Neural crest cell (in vitro differentiated cells): ENCODE measurements around the gene CDC42EP3. TPM values are rescaled to one million over a fixed set of nuclear protein-coding genes. Genes with fewer than 3 reads are reported as not detected.

Experiments used
- DNase-seq: peaks from one replicate; pipeline ENCODE4 v3.0.0; 2021; ENCODE audit warnings: low read depth, mixed read lengths, low spot score
- H3K27ac Mint-ChIP-seq: one replicate; pipeline ENCODE4 v1.8.0; 2021; ENCODE audit warnings: mild to moderate bottlenecking, mixed read lengths; ENCODE audit not compliant: unreplicated experiment
- H3K27me3 Mint-ChIP-seq: 2 replicates; pipeline ENCODE4 v1.8.0; 2021; ENCODE audit warnings: low read depth, mild to moderate bottlenecking, mixed read lengths
- H3K36me3 Mint-ChIP-seq: 2 replicates; pipeline ENCODE4 v1.8.0; 2021; ENCODE audit warnings: low read depth, mild to moderate bottlenecking, mixed read lengths
- H3K4me1 Mint-ChIP-seq: 2 replicates; pipeline ENCODE4 v1.8.0; 2021; ENCODE audit warnings: mixed read lengths
- H3K4me3 Mint-ChIP-seq: one replicate; pipeline ENCODE4 v1.8.0; 2021; ENCODE audit warnings: mild to moderate bottlenecking, mixed read lengths
- H3K9me3 Mint-ChIP-seq: 2 replicates; pipeline ENCODE4 v1.8.0; 2021; ENCODE audit warnings: mixed read lengths
- total RNA-seq: library from RNA; stranded (reverse); gene quantifications from 2 replicates; pipeline ENCODE4 v1.2.1, GENCODE V29; 2021
- TF ChIP-seq, protein P1 (sequence below): fragments of 200-600 bp; sonication (generic); conservative IDR thresholded peaks from 2 replicates; pipeline ENCODE4 v1.5.0; 2021; ENCODE audit warnings: antibody characterized with exemption, mild to moderate bottlenecking

Gene CDC42EP3
- total RNA-seq, 1 donor from 2014 or later = 15.7 TPM

DNA sequence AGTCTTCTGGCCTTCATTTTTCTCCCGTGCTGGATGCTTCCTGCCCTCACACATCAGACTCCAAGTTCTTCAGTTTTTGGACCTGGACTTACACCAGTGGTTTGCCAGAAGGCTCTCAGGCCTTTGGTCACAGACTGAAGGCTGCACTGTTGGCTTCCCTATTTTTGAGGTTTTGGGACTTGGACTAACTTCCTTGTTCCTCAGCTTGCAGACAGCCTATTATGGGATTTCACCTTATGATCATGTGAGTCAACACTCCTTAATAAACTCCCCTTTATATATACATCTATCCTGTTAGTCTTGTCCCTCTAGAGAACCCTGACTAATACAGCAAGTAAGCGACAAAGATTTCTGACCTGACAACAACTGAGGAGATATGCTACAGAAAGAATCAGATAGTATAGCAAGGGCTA, 7.2 kb downstream of the CDC42EP3 start:
- no peaks in the 10 kb centered on the region for H3K9me3 Mint-ChIP-seq
- no peak for DNase-seq
- TF ChIP-seq, protein P1, sequence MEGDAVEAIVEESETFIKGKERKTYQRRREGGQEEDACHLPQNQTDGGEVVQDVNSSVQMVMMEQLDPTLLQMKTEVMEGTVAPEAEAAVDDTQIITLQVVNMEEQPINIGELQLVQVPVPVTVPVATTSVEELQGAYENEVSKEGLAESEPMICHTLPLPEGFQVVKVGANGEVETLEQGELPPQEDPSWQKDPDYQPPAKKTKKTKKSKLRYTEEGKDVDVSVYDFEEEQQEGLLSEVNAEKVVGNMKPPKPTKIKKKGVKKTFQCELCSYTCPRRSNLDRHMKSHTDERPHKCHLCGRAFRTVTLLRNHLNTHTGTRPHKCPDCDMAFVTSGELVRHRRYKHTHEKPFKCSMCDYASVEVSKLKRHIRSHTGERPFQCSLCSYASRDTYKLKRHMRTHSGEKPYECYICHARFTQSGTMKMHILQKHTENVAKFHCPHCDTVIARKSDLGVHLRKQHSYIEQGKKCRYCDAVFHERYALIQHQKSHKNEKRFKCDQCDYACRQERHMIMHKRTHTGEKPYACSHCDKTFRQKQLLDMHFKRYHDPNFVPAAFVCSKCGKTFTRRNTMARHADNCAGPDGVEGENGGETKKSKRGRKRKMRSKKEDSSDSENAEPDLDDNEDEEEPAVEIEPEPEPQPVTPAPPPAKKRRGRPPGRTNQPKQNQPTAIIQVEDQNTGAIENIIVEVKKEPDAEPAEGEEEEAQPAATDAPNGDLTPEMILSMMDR = no peak
- no peaks in the 10 kb centered on the region for H3K27me3 Mint-ChIP-seq
- H3K4me3 Mint-ChIP-seq = no peak overlapping the region
- peaks cover 21% of the 10 kb centered on the region for H3K4me1 Mint-ChIP-seq
- H3K27ac Mint-ChIP-seq = no peak overlapping the region
- H3K36me3 Mint-ChIP-seq = no peaks in the 10 kb centered on the region

DNA sequence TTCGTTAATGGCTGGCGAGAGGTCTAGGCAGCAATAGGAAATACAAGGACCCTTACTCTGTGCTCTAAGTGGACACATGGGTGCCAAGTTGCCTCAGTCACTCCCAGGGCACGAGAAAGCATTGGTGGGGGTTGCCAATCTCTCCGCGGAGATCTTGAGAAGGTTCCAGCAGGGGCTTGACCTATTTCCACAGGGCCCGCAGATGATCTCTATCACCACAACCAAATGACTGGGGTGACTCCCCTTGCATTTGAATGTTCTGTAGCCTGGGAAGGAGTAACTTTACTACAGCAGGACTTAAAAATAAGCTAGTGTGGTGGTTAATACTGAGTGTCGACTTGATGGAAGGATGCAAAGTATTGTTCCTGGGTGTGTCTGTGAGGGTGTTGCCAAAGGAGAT, 8.1 kb downstream of the CDC42EP3 start:
- Mint-ChIP-seq H3K4me3 (no peak overlapping the region), H3K9me3 (peaks cover 4% of the 10 kb centered on the region), H3K27ac (no peak overlapping the region), H3K27me3 (no peaks in the 10 kb centered on the region), H3K36me3 (peaks cover 5% of the 10 kb centered on the region), H3K4me1 (peaks cover 23% of the 10 kb centered on the region)
- TF ChIP-seq, protein P1 = no peak
- no peak for DNase-seq

DNA sequence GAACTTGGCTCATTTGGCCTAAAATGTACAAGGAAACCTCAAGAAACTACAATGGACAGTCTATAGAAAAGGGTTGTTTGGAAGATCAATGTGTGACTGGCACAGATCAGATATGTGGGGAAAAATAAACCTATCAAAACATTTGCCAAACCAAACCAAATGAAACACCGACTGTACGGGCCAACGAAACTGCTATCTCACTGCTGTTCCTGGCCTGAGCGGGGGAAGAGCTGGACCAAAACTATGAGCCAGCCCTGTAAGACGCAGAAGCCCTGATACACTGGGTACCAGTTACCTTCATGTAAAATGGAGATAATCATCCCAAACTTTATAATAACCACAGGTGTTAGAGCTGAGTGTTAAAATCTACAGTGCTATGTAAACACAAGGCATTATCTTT, 11.7 kb downstream of the CDC42EP3 start:
- Mint-ChIP-seq H3K27me3 (no peaks in the 10 kb centered on the region), H3K9me3 (peaks cover 5% of the 10 kb centered on the region), H3K27ac (no peak overlapping the region), H3K4me1 (peaks cover 59% of the 10 kb centered on the region), H3K36me3 (peaks cover 9% of the 10 kb centered on the region), H3K4me3 (no peak overlapping the region)
- no peak for DNase-seq
- TF ChIP-seq, protein P1 = no peak

DNA sequence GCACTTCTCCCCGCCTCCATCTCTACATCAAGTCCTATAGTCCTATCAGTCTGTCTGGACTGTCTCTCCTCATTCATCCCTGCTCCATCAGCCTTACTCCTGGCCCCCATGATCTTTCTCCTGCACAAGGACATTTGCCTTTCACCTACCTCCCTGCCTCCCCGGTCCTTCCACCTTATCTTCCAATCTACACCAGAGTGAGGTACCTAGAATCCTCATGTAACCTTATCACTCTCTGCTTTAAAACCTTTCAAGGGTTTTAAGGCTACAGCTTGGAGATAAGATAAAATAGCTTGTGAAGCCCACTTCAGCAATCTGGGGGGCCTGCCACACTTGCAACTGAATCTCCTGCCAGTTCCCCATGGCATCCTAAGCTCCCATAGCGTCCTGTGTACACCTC, 12.8 kb downstream of the CDC42EP3 start:
- H3K27ac Mint-ChIP-seq = peak overlapping the region; percentile 82
- H3K36me3 Mint-ChIP-seq = peaks cover 9% of the 10 kb centered on the region
- H3K27me3 Mint-ChIP-seq = no peaks in the 10 kb centered on the region
- peaks cover 5% of the 10 kb centered on the region for H3K9me3 Mint-ChIP-seq
- TF ChIP-seq, protein P1 = no peak
- H3K4me3 Mint-ChIP-seq = peak overlapping the region; percentile 23
- H3K4me1 Mint-ChIP-seq = peaks cover 65% of the 10 kb centered on the region
- no peak for DNase-seq

DNA sequence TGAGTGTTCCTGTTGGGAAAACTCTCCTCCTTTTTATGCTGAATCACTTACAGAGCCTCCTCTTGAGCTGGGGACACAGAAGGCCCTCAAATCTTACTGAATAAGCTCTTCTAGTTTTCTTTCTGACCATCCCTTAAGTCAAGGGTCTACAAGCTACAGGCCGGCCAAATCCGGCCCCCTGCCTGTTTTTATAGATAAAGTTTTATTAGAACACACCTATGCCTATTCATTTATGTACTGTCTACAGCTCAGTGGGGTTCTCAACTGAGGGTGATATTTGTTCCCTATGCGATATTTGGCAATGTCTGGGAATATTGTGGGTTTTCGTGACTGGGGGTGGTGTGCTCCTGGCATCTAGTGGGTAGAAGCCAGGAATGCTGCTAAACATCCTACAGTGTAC, 14.0 kb downstream of the CDC42EP3 start:
- peaks cover 5% of the 10 kb centered on the region for H3K9me3 Mint-ChIP-seq
- peak overlapping the region; percentile 96 for H3K27ac Mint-ChIP-seq
- peak overlapping the region; percentile 14 for H3K4me3 Mint-ChIP-seq
- TF ChIP-seq, protein P1 = no peak
- DNase-seq = no peak
- H3K4me1 Mint-ChIP-seq = peaks cover 74% of the 10 kb centered on the region
- H3K36me3 Mint-ChIP-seq = peaks cover 9% of the 10 kb centered on the region
- no peaks in the 10 kb centered on the region for H3K27me3 Mint-ChIP-seq
